ENCODE measurements around the gene SMG6.

Gene SMG6

GRCh38 chr17:2251098-2251497, 52.5 kb downstream of the SMG6 start:
- POLR2A ChIA-PET: interaction anchor here (0.7 kb wide), 1 partner anchor 276 kb away, joined by 3 read pairs; no protein-coding TSS in a partner anchor
- no peak overlapping the region for H3K27ac ChIP-seq (ENCODE audit: extremely low read depth, low read depth, low read length)
- CTCF ChIA-PET: interaction anchor here (0.7 to 1.0 kb wide), 2 partner anchors 192 to 198 kb away, joined by 3 read pairs; no protein-coding TSS in a partner anchor

More at GRCh38 chr17:2251098-2251497, 52.5 kb downstream of the SMG6 start:
- no peak for TF ChIP-seq ZNF488 (tag by site-specific recombination; IDR thresholded peaks at IDR 0.05)
- no peak for TF ChIP-seq ZNF223 (tag by site-specific recombination; IDR thresholded peaks at IDR 0.05)
- no peak for TF ChIP-seq ZNF433 (tag by site-specific recombination; IDR thresholded peaks at IDR 0.05; ENCODE audit: low read depth)
- TF ChIP-seq ZNF426 (tag by site-specific recombination; IDR thresholded peaks at IDR 0.05): no peak
- no peak for TF ChIP-seq BCL6B (tag by site-specific recombination; IDR thresholded peaks at IDR 0.05)
- TF ChIP-seq RBAK (tag by site-specific recombination; IDR thresholded peaks at IDR 0.05): no peak
- no peak for TF ChIP-seq CTCF (tag by site-specific recombination; IDR thresholded peaks at IDR 0.05)
- TF ChIP-seq ZSCAN4 (tag by site-specific recombination; IDR thresholded peaks at IDR 0.05): no peak
- no peak for TF ChIP-seq KLF17 (tag by site-specific recombination; IDR thresholded peaks at IDR 0.05)
- TF ChIP-seq IKZF3 (tag by site-specific recombination; IDR thresholded peaks at IDR 0.05): no peak
- no peak for TF ChIP-seq ZNF248 (tag by site-specific recombination; IDR thresholded peaks at IDR 0.05)
- TF ChIP-seq FEZF1 (tag by site-specific recombination; IDR thresholded peaks at IDR 0.05): no peak
- no peak for TF ChIP-seq SETDB1 (IDR thresholded peaks at IDR 0.05; ENCODE audit: insufficient read length, low read length)
- no peak for TF ChIP-seq ZBTB7A (tag by site-specific recombination; IDR thresholded peaks at IDR 0.05; ENCODE audit: low read depth)
- TF ChIP-seq ELK4 (IDR thresholded peaks at IDR 0.05; ENCODE audit: borderline replicate concordance, low read depth, low read length): no peak
- TF ChIP-seq ZNF394 (tag by site-specific recombination; IDR thresholded peaks at IDR 0.05; ENCODE audit: borderline replicate concordance): no peak
- H3K9me3 ChIP-seq (ENCODE audit: control insufficient read depth, insufficient read depth, low read depth, low read length): no peaks in the 10 kb centered on the region
- no peak overlapping the region for H3K4me3 ChIP-seq (ENCODE audit: low read depth, low read length)
- peaks cover 21 to 47% of the 10 kb centered on the region in 2 experiments for H3K36me3 ChIP-seq (ENCODE audit: control insufficient read depth in 2 of 2, insufficient read depth in 1 of 2, low read length in 2 of 2)
- H3K4me1 ChIP-seq (ENCODE audit: control insufficient read depth, insufficient read depth, low read length): no peaks in the 10 kb centered on the region
